Endothelial cell (in vitro differentiated cells): ENCODE data around the gene TBC1D22A. TPM values are rescaled to one million over a fixed set of nuclear protein-coding genes. Genes with fewer than 3 reads are reported as not detected.

ENCODE experiments used
- DNase-seq: peaks from one replicate; pipeline ENCODE4 v3.0.0; 2021; ENCODE audit warnings: low spot score
- H3K27ac Mint-ChIP-seq: one replicate; pipeline ENCODE4 v1.8.0; 2021; ENCODE audit warnings: mixed read lengths, inconsistent platforms; ENCODE audit not compliant: unreplicated experiment
- H3K27me3 Mint-ChIP-seq: one replicate; pipeline ENCODE4 v1.8.0; 2021; ENCODE audit warnings: mild to moderate bottlenecking, moderate library complexity, mixed read lengths, inconsistent platforms; ENCODE audit not compliant: unreplicated experiment
- H3K36me3 Mint-ChIP-seq: one replicate; pipeline ENCODE4 v1.8.0; 2021; ENCODE audit warnings: mild to moderate bottlenecking, low read depth, mixed read lengths, inconsistent platforms; ENCODE audit not compliant: unreplicated experiment
- H3K4me1 Mint-ChIP-seq: one replicate; pipeline ENCODE4 v1.8.0; 2021; ENCODE audit warnings: mild to moderate bottlenecking, mixed read lengths, inconsistent platforms; ENCODE audit not compliant: unreplicated experiment
- H3K4me3 Mint-ChIP-seq: one replicate; pipeline ENCODE4 v1.8.0; 2021; ENCODE audit warnings: mild to moderate bottlenecking, mixed read lengths, inconsistent platforms; ENCODE audit not compliant: unreplicated experiment
- H3K9me3 Mint-ChIP-seq: one replicate; pipeline ENCODE4 v1.8.0; 2021; ENCODE audit warnings: mixed read lengths, inconsistent platforms; ENCODE audit not compliant: unreplicated experiment
- CTCF ChIP-seq: fragments of 200-600 bp; sonication (generic); IDR thresholded peaks from one replicate; pipeline ENCODE4 v1.5.0; 2021; ENCODE audit warnings: antibody characterized with exemption; ENCODE audit not compliant: unreplicated experiment
- total RNA-seq: library from RNA; stranded (reverse); fragmentation: NEBNext Ultra II Directional; extraction: Animal tissue kit (Norgen Biotek cat#: 25700); gene quantifications from one replicate; pipeline ENCODE4 v1.2.1, GENCODE V29; 2021; ENCODE audit not compliant: unreplicated experiment

TBC1D22A gene
- total RNA-seq, 1 donor from 2014 or later, result 25.3 TPM

- TF ChIP-seq CTCF, result no peak
- Mint-ChIP-seq H3K4me3 (no peak overlapping the region), H3K4me1 (no peaks in the 10 kb centered on the region), H3K27ac (no peak overlapping the region), H3K36me3 (peaks cover 9% of the 10 kb centered on the region), H3K27me3 (no peaks in the 10 kb centered on the region), H3K9me3 (no peaks in the 10 kb centered on the region)
- no peak for DNase-seq
Measured at GRCh38 chr22:47071807-47072641, 309.6 kb downstream of the TBC1D22A start.

GRCh38 chr22:47072642-47072967 lies 310.2 kb downstream of the TBC1D22A start:
- peaks cover 9% of the 10 kb centered on the region for H3K36me3 Mint-ChIP-seq
- H3K27ac Mint-ChIP-seq, result no peak overlapping the region
- no peaks in the 10 kb centered on the region for H3K27me3 Mint-ChIP-seq
- H3K4me1 Mint-ChIP-seq, result no peaks in the 10 kb centered on the region
- DNase-seq, result no peak
- TF ChIP-seq CTCF, result no peak
- no peaks in the 10 kb centered on the region for H3K9me3 Mint-ChIP-seq
- no peak overlapping the region for H3K4me3 Mint-ChIP-seq

GRCh38 chr22:47073075-47073474 lies 310.6 kb downstream of the TBC1D22A start:
- Mint-ChIP-seq H3K27ac (no peak overlapping the region), H3K4me1 (no peaks in the 10 kb centered on the region), H3K4me3 (no peak overlapping the region), H3K9me3 (no peaks in the 10 kb centered on the region), H3K27me3 (no peaks in the 10 kb centered on the region), H3K36me3 (peaks cover 9% of the 10 kb centered on the region)
- TF ChIP-seq CTCF, result no peak
- DNase-seq, result no peak

- TF ChIP-seq CTCF, result no peak
- H3K36me3 Mint-ChIP-seq, result peaks cover 7% of the 10 kb centered on the region
- no peak overlapping the region for H3K4me3 Mint-ChIP-seq
- H3K27me3 Mint-ChIP-seq, result no peaks in the 10 kb centered on the region
- DNase-seq, result no peak
- H3K27ac Mint-ChIP-seq, result no peak overlapping the region
- no peaks in the 10 kb centered on the region for H3K4me1 Mint-ChIP-seq
- H3K9me3 Mint-ChIP-seq, result no peaks in the 10 kb centered on the region
Measured at GRCh38 chr22:47074105-47074504, 311.7 kb downstream of the TBC1D22A start.

- H3K4me3 Mint-ChIP-seq, result no peak overlapping the region
- H3K4me1 Mint-ChIP-seq, result no peaks in the 10 kb centered on the region
- H3K9me3 Mint-ChIP-seq, result no peaks in the 10 kb centered on the region
- peaks cover 9% of the 10 kb centered on the region for H3K36me3 Mint-ChIP-seq
- TF ChIP-seq CTCF, result no peak
- no peak overlapping the region for H3K27ac Mint-ChIP-seq
- no peak for DNase-seq
- no peaks in the 10 kb centered on the region for H3K27me3 Mint-ChIP-seq
Measured at GRCh38 chr22:47075568-47075967, 313.1 kb downstream of the TBC1D22A start.
